DMS 273 (cell line): ENCODE results near the gene PDE8B.
"Not testable (repeated sequence)": the region's sequence is repeated elsewhere in the genome, so short reads cannot be mapped to it uniquely, and the experiment has no call there.

Experiments
- DNase-seq: peaks from one replicate; lab custom pipeline; 2025; ENCODE audit not compliant: unreplicated experiment; lab: John Stamatoyannopoulos, UW

The PDE8B gene

GRCh38 chr5:77427998-77428397, 217.5 kb downstream of the PDE8B start:
- no peak for DNase-seq

DNA sequence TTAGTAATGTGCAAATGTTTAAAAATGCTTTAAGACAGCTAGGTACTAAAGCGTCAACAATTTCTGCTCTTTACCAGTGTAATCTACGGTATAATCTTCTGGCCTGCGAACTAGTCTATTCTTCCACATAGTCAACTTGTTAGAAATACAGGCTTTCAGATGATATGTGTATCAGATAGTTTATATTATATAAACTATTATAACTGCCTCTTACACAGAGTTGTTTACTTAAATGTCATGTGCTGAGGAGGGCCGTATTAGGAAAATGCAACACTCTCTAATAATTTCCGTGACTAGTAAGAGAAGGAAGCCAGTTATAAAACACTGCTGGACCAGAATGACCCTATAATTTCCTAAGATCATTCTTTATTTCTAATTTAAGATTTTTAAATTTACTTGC, 218.0 kb downstream of the PDE8B start:
- no peak for DNase-seq

- DNase-seq = no peak
Observed at GRCh38 chr5:77430726-77431125, 220.2 kb downstream of the PDE8B start.

GRCh38 chr5:77431286-77431685, 220.8 kb downstream of the PDE8B start:
- DNase-seq = no peak

GRCh38 chr5:77431719-77432118, 221.2 kb downstream of the PDE8B start:
- DNase-seq = no peak

DNA sequence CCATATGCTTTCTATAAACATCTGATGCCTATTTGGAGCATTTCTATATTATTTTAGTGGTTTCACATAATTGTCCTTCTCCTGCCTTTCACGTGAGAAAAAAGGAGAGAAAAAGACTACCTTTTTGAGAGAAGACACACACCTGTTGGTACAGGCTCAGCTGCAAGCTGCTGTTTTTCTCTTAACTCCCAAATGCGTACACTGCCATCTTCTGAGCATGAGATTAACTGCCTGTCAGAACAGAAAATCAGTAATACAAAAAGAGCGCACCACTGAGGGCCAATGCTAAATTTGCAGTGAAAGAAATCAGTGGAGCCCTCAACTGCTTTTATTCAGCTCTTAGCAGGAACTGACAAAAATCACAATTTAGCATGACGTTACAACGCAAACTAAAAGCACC, 226.7 kb downstream of the PDE8B start:
- peak; percentile 52 for DNase-seq

- peak; percentile 10 for DNase-seq
Observed at GRCh38 chr5:77438071-77438470, 227.6 kb downstream of the PDE8B start.

GRCh38 chr5:77443670-77444069, 233.2 kb downstream of the PDE8B start:
- no peak for DNase-seq

GRCh38 chr5:77444356-77444755, 233.9 kb downstream of the PDE8B start:
- no peak for DNase-seq

GRCh38 chr5:77448831-77449230, 238.4 kb downstream of the PDE8B start:
- no peak for DNase-seq

DNA sequence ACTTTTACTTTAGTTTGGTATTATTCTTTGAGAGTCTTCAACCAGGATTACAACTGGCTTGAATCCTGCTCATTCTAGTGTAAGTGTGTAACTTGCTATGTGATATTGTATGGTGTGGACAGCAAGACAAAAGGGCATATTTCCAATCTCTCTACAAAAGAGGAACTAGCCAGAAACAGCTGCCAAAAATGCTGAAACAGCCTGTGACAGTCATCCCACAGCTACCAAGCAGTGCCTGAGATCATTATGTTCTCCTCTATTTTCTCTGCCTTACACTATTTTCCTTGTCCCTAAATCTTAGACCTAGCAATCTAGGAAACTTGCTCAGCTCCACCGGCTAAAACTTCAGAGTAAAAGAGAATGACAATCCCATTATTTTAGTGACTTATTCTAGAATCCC, 238.8 kb downstream of the PDE8B start:
- no peak for DNase-seq

GRCh38 chr5:77449981-77450380, 239.5 kb downstream of the PDE8B start:
- no peak for DNase-seq

DNA sequence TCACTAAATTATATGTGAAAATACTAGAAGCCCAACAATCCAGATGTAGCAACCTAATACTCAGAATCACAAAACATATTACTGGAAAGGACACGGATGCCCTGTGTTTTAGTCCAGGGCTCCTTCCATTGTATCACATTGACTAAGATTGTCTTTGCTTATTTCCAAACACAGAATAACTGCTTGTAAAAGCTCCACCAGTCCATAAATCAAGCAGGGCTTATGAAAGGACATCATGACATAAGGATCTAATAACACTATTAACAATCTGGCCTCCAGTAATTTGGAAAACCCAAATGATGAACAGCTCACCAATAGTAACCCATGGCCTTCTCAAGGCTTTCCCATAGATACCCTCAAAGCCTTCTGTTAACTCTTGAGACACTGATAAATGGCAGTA, 241.9 kb downstream of the PDE8B start:
- peak; percentile 21 for DNase-seq

GRCh38 chr5:77454123-77454522, 243.6 kb downstream of the PDE8B start:
- no peak for DNase-seq

DNA sequence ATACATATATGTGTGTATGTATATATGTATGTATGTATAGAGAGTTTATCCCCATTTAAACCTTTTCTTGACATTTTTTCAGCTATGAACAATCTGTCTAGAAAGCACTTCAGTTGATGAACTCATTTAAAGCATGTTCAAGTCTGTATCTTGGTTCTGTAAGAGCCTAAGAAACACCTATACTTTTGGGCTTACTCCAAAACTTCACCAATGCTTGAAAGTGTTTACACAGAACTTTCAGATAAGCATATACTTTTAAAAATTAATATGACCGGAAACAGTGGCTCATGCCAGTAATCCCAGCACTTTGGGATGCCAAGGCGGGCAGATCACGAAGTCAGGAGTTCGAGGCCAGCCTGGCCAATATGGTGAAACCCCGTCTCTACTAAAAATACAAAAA, 250.8 kb downstream of the PDE8B start:
- DNase-seq = no peak

DNA sequence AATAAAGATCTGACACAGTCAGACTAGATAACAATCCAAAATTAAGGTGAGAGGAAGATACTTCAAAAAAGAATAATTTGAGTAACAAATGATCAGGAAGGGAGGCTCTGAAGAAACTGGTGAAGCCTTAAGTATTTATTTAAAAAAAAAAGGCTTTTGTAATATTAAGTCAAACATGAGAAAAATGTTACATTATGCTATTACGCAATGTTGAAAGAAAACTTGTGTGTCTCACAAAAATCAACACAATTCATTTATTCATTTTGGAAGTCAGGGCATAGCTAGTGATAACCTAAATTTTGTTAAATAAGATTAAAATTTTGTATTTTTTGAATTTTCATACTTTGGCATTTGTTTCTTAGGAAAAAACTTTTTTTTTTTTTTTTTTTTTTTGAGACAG, 253.4 kb downstream of the PDE8B start:
- no peak for DNase-seq

DNA sequence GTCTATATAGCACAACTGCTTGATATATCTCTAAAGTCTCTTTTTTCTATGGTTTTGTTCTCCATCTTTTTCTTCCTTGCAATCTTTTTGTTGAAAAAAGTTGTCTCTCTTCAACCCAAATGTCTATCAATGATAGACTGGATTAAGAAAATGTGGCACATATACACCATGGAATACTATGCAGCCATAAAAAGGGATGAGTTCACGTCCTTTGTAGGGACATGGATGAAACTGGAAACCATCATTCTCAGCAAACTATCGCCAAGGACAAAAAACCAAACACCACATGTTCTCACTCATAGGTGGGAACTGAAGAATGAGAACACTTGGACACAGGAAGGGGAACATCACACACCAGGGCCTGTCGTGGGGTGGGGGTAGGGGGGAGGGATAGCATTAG, 258.4 kb downstream of the PDE8B start:
- not testable (repeated sequence) for DNase-seq

GRCh38 chr5:77475041-77475440, 264.6 kb downstream of the PDE8B start:
- not testable (repeated sequence) for DNase-seq
